ENCODE results near the gene CHL1. TPM values are rescaled to one million over a fixed set of nuclear protein-coding genes. Genes with fewer than 3 reads are reported as not detected.

Gene CHL1
- total and polyA plus RNA-seq, 2 experiments from 2014 or later = 0.24 TPM; not detected in 1

GRCh38 chr3:403826-404225 lies 207.3 kb downstream of the CHL1 start:
- no peak overlapping the region for H3K27ac ChIP-seq
- H3K4me1 ChIP-seq (ENCODE audit: low read depth) = no peaks in the 10 kb centered on the region
- DNase-seq (ENCODE audit: low read depth in 1 of 2, low spot score in 1 of 2) = no peak
- H3K27me3 ChIP-seq = peaks cover under 1% of the 10 kb centered on the region
- no peaks in the 10 kb centered on the region for H3K36me3 ChIP-seq
- H3K9me3 ChIP-seq (ENCODE audit: low read depth) = no peaks in the 10 kb centered on the region
- no peak for TF ChIP-seq CTCF (IDR thresholded peaks at IDR 0.05; ENCODE audit: low read depth, low read length)
- H3K4me3 ChIP-seq = no peak overlapping the region

- Histone ChIP-seq H3K4me3 (no peak overlapping the region), H3K36me3 (no peaks in the 10 kb centered on the region), H3K27ac (no peak overlapping the region), H3K4me1 (ENCODE audit: low read depth) (no peaks in the 10 kb centered on the region), H3K27me3 (peaks cover 5% of the 10 kb centered on the region), H3K9me3 (ENCODE audit: low read depth) (no peaks in the 10 kb centered on the region)
- DNase-seq (ENCODE audit: low read depth in 1 of 2, low spot score in 1 of 2) = no peak
- no peak for TF ChIP-seq CTCF (IDR thresholded peaks at IDR 0.05; ENCODE audit: low read depth, low read length)
Measured at GRCh38 chr3:409011-409410, 212.4 kb downstream of the CHL1 start.

- H3K4me1 ChIP-seq (ENCODE audit: low read depth) = no peaks in the 10 kb centered on the region
- no peaks in the 10 kb centered on the region for H3K36me3 ChIP-seq
- no peak overlapping the region for H3K4me3 ChIP-seq
- H3K27me3 ChIP-seq = peaks cover 5% of the 10 kb centered on the region
- no peak for TF ChIP-seq CTCF (IDR thresholded peaks at IDR 0.05; ENCODE audit: low read depth, low read length)
- no peak overlapping the region for H3K27ac ChIP-seq
- H3K9me3 ChIP-seq (ENCODE audit: low read depth) = no peaks in the 10 kb centered on the region
- no peak for DNase-seq (ENCODE audit: low read depth in 1 of 2, low spot score in 1 of 2)
Measured at GRCh38 chr3:411226-411625, 214.7 kb downstream of the CHL1 start.

- Histone ChIP-seq H3K27ac (no peak overlapping the region), H3K27me3 (peaks cover 20% of the 10 kb centered on the region), H3K4me3 (no peak overlapping the region), H3K36me3 (no peaks in the 10 kb centered on the region), H3K9me3 (ENCODE audit: low read depth) (no peaks in the 10 kb centered on the region), H3K4me1 (ENCODE audit: low read depth) (no peaks in the 10 kb centered on the region)
- TF ChIP-seq CTCF (IDR thresholded peaks at IDR 0.05; ENCODE audit: low read depth, low read length) = peak; percentile 24
- peak; percentile 12 to 47 for DNase-seq (ENCODE audit: low read depth in 1 of 2, low spot score in 1 of 2)
Measured at GRCh38 chr3:414063-414462, 217.5 kb downstream of the CHL1 start.

- no peak overlapping the region for H3K27ac ChIP-seq
- H3K9me3 ChIP-seq (ENCODE audit: low read depth) = no peaks in the 10 kb centered on the region
- peaks cover 22% of the 10 kb centered on the region for H3K27me3 ChIP-seq
- no peaks in the 10 kb centered on the region for H3K4me1 ChIP-seq (ENCODE audit: low read depth)
- DNase-seq (ENCODE audit: low read depth in 1 of 2, low spot score in 1 of 2) = no peak
- TF ChIP-seq CTCF (IDR thresholded peaks at IDR 0.05; ENCODE audit: low read depth, low read length) = no peak
- no peak overlapping the region for H3K4me3 ChIP-seq
- no peaks in the 10 kb centered on the region for H3K36me3 ChIP-seq
Measured at GRCh38 chr3:418239-418929, 221.8 kb downstream of the CHL1 start.
